Measurements from ENCODE around the gene TGM3.

Gene TGM3

GRCh38 chr20:2338411-2339066, 42.7 kb downstream of the TGM3 start:
- DNase-seq (ENCODE audit: low read depth, low spot score) = no peak

- no peak for DNase-seq (ENCODE audit: low read depth, low spot score)
Observed at GRCh38 chr20:2340136-2340535, 44.3 kb downstream of the TGM3 start.

GRCh38 chr20:2340823-2341222, 45.0 kb downstream of the TGM3 start:
- no peak for DNase-seq (ENCODE audit: low read depth, low spot score)

GRCh38 chr20:2341336-2341735, 45.5 kb downstream of the TGM3 start:
- DNase-seq (ENCODE audit: low read depth, low spot score) = no peak

- no peak for DNase-seq (ENCODE audit: low read depth, low spot score)
Observed at GRCh38 chr20:2342243-2342642, 46.4 kb downstream of the TGM3 start.

- no peak for DNase-seq (ENCODE audit: low read depth, low spot score)
Observed at GRCh38 chr20:2346188-2346587, 50.4 kb downstream of the TGM3 start.

GRCh38 chr20:2348336-2348735, 52.5 kb downstream of the TGM3 start:
- DNase-seq (ENCODE audit: low read depth, low spot score) = no peak

GRCh38 chr20:2349801-2350200, 54.0 kb downstream of the TGM3 start:
- no peak for DNase-seq (ENCODE audit: low read depth, low spot score)

- DNase-seq (ENCODE audit: low read depth, low spot score) = no peak
Observed at GRCh38 chr20:2350606-2351005, 54.8 kb downstream of the TGM3 start.

GRCh38 chr20:2353231-2353630, 57.4 kb downstream of the TGM3 start:
- DNase-seq (ENCODE audit: low read depth, low spot score) = no peak

GRCh38 chr20:2357114-2357513, 61.3 kb downstream of the TGM3 start:
- no peak for DNase-seq (ENCODE audit: low read depth, low spot score)

- DNase-seq (ENCODE audit: low read depth, low spot score) = no peak
Observed at GRCh38 chr20:2358006-2358405, 62.2 kb downstream of the TGM3 start.

- DNase-seq (ENCODE audit: low read depth, low spot score) = no peak
Observed at GRCh38 chr20:2361035-2361593, 65.3 kb downstream of the TGM3 start.

- no peak for DNase-seq (ENCODE audit: low read depth, low spot score)
Observed at GRCh38 chr20:2363187-2363586, 67.4 kb downstream of the TGM3 start.

- DNase-seq (ENCODE audit: low read depth, low spot score) = no peak
Observed at GRCh38 chr20:2363587-2363986, 67.8 kb downstream of the TGM3 start.

GRCh38 chr20:2364044-2364443, 68.2 kb downstream of the TGM3 start:
- DNase-seq (ENCODE audit: low read depth, low spot score) = no peak

GRCh38 chr20:2365091-2365490, 69.3 kb downstream of the TGM3 start:
- DNase-seq (ENCODE audit: low read depth, low spot score) = no peak

GRCh38 chr20:2365666-2366065, 69.9 kb downstream of the TGM3 start:
- no peak for DNase-seq (ENCODE audit: low read depth, low spot score)

GRCh38 chr20:2368621-2369020, 72.8 kb downstream of the TGM3 start:
- no peak for DNase-seq (ENCODE audit: low read depth, low spot score)

GRCh38 chr20:2373098-2373497, 77.3 kb downstream of the TGM3 start:
- DNase-seq (ENCODE audit: low read depth, low spot score) = no peak

GRCh38 chr20:2374346-2375125, 78.7 kb downstream of the TGM3 start:
- DNase-seq (ENCODE audit: low read depth, low spot score) = no peak

- DNase-seq (ENCODE audit: low read depth, low spot score) = no peak
Observed at GRCh38 chr20:2378893-2379292, 83.1 kb downstream of the TGM3 start.

Data from activated naive CD8-positive, alpha-beta T cell treated with anti-CD3 and anti-CD28 coated beads, Interleukin-2, amount 50 U/mL, for 16 hours (primary cell).